GM12878 (cell line): ENCODE data around the gene CARM1. TPM values are rescaled to one million over a fixed set of nuclear protein-coding genes. Genes with fewer than 3 reads are reported as not detected.

ENCODE experiments used
- ATAC-seq: fragments of 200-7000 bp; cut with Tn5 transposase; 3 replicates; pipeline ENCODE4 v1.9.1; 2020; ENCODE audit warnings: mild to moderate bottlenecking, moderate library complexity
- BruUV-seq: library from RNA; stranded (reverse); fragments of 400-500 nt; replicated peaks from 2 replicates; lab custom pipeline; 2021; lab: Mats Ljungman, UMichigan
- CTCF ChIA-PET: fragments of 300-600 bp; sonication (Branson Sonifier 250); formaldehyde crosslinking; extraction: SDS; loops from one replicate; lab custom pipeline; 2021; ENCODE audit warnings: inconsistent platforms; lab: Yijun Ruan, JAX
- POLR2A ChIA-PET: fragments of 350-600 bp; formaldehyde crosslinking; extraction: SDS; loops from one replicate; lab custom pipeline; 2021; ENCODE audit warnings: inconsistent platforms; lab: Charles Lee
- RAD21 ChIA-PET: fragments of 300-600 bp; sonication (Branson Sonifier 250); formaldehyde crosslinking; loops from one replicate; lab custom pipeline; 2023; ENCODE audit warnings: antibody characterized with exemption; ENCODE audit not compliant: unreplicated experiment; lab: Charles Lee
- SMC1A ChIA-PET: fragments of 300-600 bp; sonication (Branson Sonifier 250); formaldehyde crosslinking; loops from one replicate; lab custom pipeline; 2023; ENCODE audit not compliant: unreplicated experiment, uncharacterized antibody; lab: Charles Lee
- DNase-seq: peaks from one replicate; pipeline ENCODE4 v3.0.0-alpha.2; 2011; ENCODE audit warnings: low read depth, low spot score
- FAIRE-seq: peaks from 3 replicates; lab custom pipeline; 2011; peaks lifted over from hg19 to GRCh38; lab: Jason Lieb, UNC
- H2AFZ ChIP-seq: 2 replicates; pipeline ENCODE4 v1.6.0; 2011; ENCODE audit warnings: low read depth, low read length, control low read depth; ENCODE audit not compliant: control insufficient read depth
- H3K27ac ChIP-seq: 2 replicates; pipeline ENCODE4 v1.5.1; 2011; ENCODE audit warnings: control low read depth; ENCODE audit not compliant: control insufficient read depth, insufficient read depth
- H3K27me3 ChIP-seq, 2 experiments: replicated peaks in 1 of 2; 2 replicates each; pipeline versions ENCODE4 v1.6.0 to v1.6.1; 2011; ENCODE audit warnings: low read length in 1 of 2; ENCODE audit not compliant: control insufficient read depth in 2 of 2, insufficient read depth in 2 of 2
- H3K36me3 ChIP-seq, 2 experiments: 2 replicates each; pipeline ENCODE4 v1.5.1; 2011; ENCODE audit warnings: low read length in 1 of 2; ENCODE audit not compliant: control insufficient read depth in 2 of 2, insufficient read depth in 2 of 2
- H3K4me1 ChIP-seq: 2 replicates; pipeline ENCODE4 v1.6.1; 2011; ENCODE audit warnings: mild to moderate bottlenecking, low read length, moderate library complexity, mixed read lengths; ENCODE audit not compliant: control insufficient read depth, insufficient read depth
- H3K4me2 ChIP-seq: 2 replicates; pipeline ENCODE4 v1.6.0; 2011; ENCODE audit warnings: control low read depth; ENCODE audit not compliant: control insufficient read depth, insufficient read depth
- H3K4me3 ChIP-seq: fragments of 200-600 bp; sonication (generic); 2 replicates; pipeline ENCODE4 v1.5.1; 2016
- H3K79me2 ChIP-seq: 2 replicates; pipeline ENCODE4 v1.6.0; 2011; ENCODE audit warnings: low read length; ENCODE audit not compliant: control insufficient read depth, insufficient read depth
- H3K9ac ChIP-seq: 2 replicates; pipeline ENCODE4 v1.8.0; 2011; ENCODE audit warnings: low read length, control low read depth, mixed read lengths; ENCODE audit not compliant: control insufficient read depth, insufficient read depth
- H3K9me3 ChIP-seq: replicated peaks from 3 replicates; pipeline ENCODE4 v1.5.1; 2011; ENCODE audit warnings: mild to moderate bottlenecking, low read length; ENCODE audit not compliant: control insufficient read depth, insufficient read depth
- H4K20me1 ChIP-seq: 2 replicates; pipeline ENCODE4 v1.6.0; 2011; ENCODE audit not compliant: control insufficient read depth, insufficient read depth
- BACH1 ChIP-seq: fragments of 450-650 bp; IDR thresholded peaks from 2 replicates; pipeline ENCODE4 v1.6.1; 2017; ENCODE audit warnings: mild to moderate bottlenecking, borderline replicate concordance
- EED ChIP-seq: sonication (generic); IDR thresholded peaks from 2 replicates; pipeline ENCODE4 v1.6.1; 2016; ENCODE audit warnings: antibody characterized with exemption, low read depth
- HDAC2 ChIP-seq: fragments of 200-600 bp; sonication (generic); IDR thresholded peaks from 2 replicates; pipeline ENCODE4 v1.6.1; 2017
- HDAC6 ChIP-seq: fragments of 200-600 bp; sonication (generic); IDR thresholded peaks from one replicate; pipeline ENCODE4 v1.8.0; 2017; ENCODE audit warnings: antibody characterized with exemption; ENCODE audit not compliant: unreplicated experiment
- IKZF1 ChIP-seq: fragments of 450-650 bp; conservative IDR thresholded peaks from 2 replicates; pipeline ENCODE4 v1.6.1; 2017; ENCODE audit warnings: antibody characterized with exemption, mild to moderate bottlenecking
- IKZF2 ChIP-seq, 2 experiments: fragments of 450-650 bp; IDR thresholded peaks; 2 replicates each; pipeline ENCODE4 v1.6.1; 2017; ENCODE audit warnings: mild to moderate bottlenecking in 2 of 2, moderate library complexity in 2 of 2
- KAT2A ChIP-seq: conservative IDR thresholded peaks from 2 replicates; pipeline ENCODE4 v1.6.1; 2011; ENCODE audit warnings: low read depth, low read length; ENCODE audit not compliant: control insufficient read depth
- MLLT1 ChIP-seq: fragments of 450-650 bp; IDR thresholded peaks from 2 replicates; pipeline ENCODE4 v1.6.1; 2016; ENCODE audit warnings: mild to moderate bottlenecking
- NFIC ChIP-seq: IDR thresholded peaks from 2 replicates; pipeline ENCODE4 v1.6.1; 2012; ENCODE audit warnings: low read depth, mild to moderate bottlenecking, inconsistent platforms, low read length, moderate library complexity
- NFYB ChIP-seq: IDR thresholded peaks from 2 replicates; pipeline ENCODE4 v1.6.1; 2011; ENCODE audit warnings: low read depth, mild to moderate bottlenecking, low read length, improper control_type of control experiment, moderate library complexity; ENCODE audit not compliant: insufficient read depth
- PAX5 ChIP-seq: IDR thresholded peaks from 2 replicates; pipeline ENCODE4 v1.6.1; 2011; ENCODE audit warnings: low read depth, low read length, borderline replicate concordance
- RAD51 ChIP-seq: fragments of 450-650 bp; IDR thresholded peaks from 2 replicates; pipeline ENCODE4 v1.6.1; 2016; ENCODE audit warnings: moderate library complexity, mild to moderate bottlenecking, inconsistent platforms
- RFX5 ChIP-seq: IDR thresholded peaks from 2 replicates; pipeline ENCODE4 v1.6.1; 2011; ENCODE audit warnings: low read depth, low read length, improper control_type of control experiment
- RUNX3 ChIP-seq: IDR thresholded peaks from 2 replicates; pipeline ENCODE4 v1.6.1; 2012; ENCODE audit warnings: low read length, inconsistent platforms
- USF2 ChIP-seq: IDR thresholded peaks from 2 replicates; pipeline ENCODE4 v1.6.1; 2011; ENCODE audit warnings: low read depth, low read length, improper control_type of control experiment, borderline replicate concordance
- ZNF384 ChIP-seq: IDR thresholded peaks from 2 replicates; pipeline ENCODE4 v1.6.1; 2012; ENCODE audit warnings: low read depth, mild to moderate bottlenecking, low read length, improper control_type of control experiment, borderline replicate concordance
- ZZZ3 ChIP-seq: IDR thresholded peaks from 2 replicates; pipeline ENCODE4 v1.6.1; 2011; ENCODE audit warnings: low read depth; ENCODE audit not compliant: control insufficient read depth, insufficient read length
- WGBS: methylation state at CpG from one replicate; pipeline ENCODE4 v1.1.6; 2016; ENCODE audit warnings: low lambda C conversion rate; ENCODE audit not compliant: insufficient replicate concordance, insufficient coverage; ENCODE audit errors: missing lambda C conversion rate; 5-methylcytosine and 5-hydroxymethylcytosine counted together
- in situ Hi-C: fragments of 300-500 bp; cut with MboI; formaldehyde crosslinking; loops from 9 replicates; pipeline ENCODE4 v1.14.3; 2018; ENCODE audit warnings: mixed read lengths
- intact Hi-C: fragments of 100-400 bp; cut with micrococcal nuclease; formaldehyde crosslinking; loops from one replicate; pipeline ENCODE4 v1.14.2; 2022; ENCODE audit not compliant: unreplicated experiment
- polyA plus RNA-seq, 11 experiments: library from polyadenylated mRNA; depleted of rRNA in 4 of 11; unstranded in 6 of 11; stranded (reverse) in 5 of 11; fragments of >200 nt; fragmentation: Nextera tagmentation in 4 of 11; fragmentation: Illumina TruSeq in 1 of 11; extraction: Ambion mirVana in 4 of 11; extraction: Trizol in 1 of 11; gene quantifications; 1 replicate in 1 of 11; 2 replicates in 10 of 11; pipeline versions ENCODE4 v1.2.1 to v1.2.3, GENCODE V29; 2011 to 2016; ENCODE audit warnings: inconsistent platforms in 2 of 11, missing spikeins in 2 of 11, low read depth in 1 of 11
- total RNA-seq, 4 experiments: library from RNA; depleted of rRNA in 3 of 4; stranded (reverse); fragments of >200 nt in 3 of 4; fragmentation: Illumina TruSeq in 1 of 4; extraction: Trizol in 1 of 4; gene quantifications; 2 replicates each; pipeline versions ENCODE4 v1.2.1 to v1.2.3, GENCODE V29; 2013 to 2021
- TF ChIP-seq, protein P1 (sequence below): fragments of 450-650 bp; formaldehyde crosslinking; IDR thresholded peaks from 2 replicates; pipeline ENCODE4 v1.4.0; 2022; ENCODE audit warnings: mild to moderate bottlenecking, moderate library complexity

CARM1 gene
- total and polyA plus RNA-seq, 10 of the 15 experiments (the other 5 are each of a cell fraction or from before 2014, with no cell fraction given), result 0.45 to 116 (median 39.7) TPM

- Histone ChIP-seq H3K9me3 (no peaks in the 10 kb centered on the region), H3K4me2 (peak within 1 kb of the TSS; percentile 97), H3K36me3 (peaks cover 3 to 4% of the 10 kb centered on the region in 2 experiments; a peak in 3 of 4 replicates), H4K20me1 (no peaks in the 10 kb centered on the region), H3K9ac (peak within 1 kb of the TSS; percentile 36), H3K4me3 (peak within 1 kb of the TSS; percentile 89), H3K27ac (peak within 1 kb of the TSS; percentile 46), H2AFZ (peak within 1 kb of the TSS; percentile 68), H3K79me2 (peaks cover 26% of the 10 kb centered on the region), H3K4me1 (peaks cover 7% of the 10 kb centered on the region), H3K27me3 (no peaks in the 10 kb centered on the region)
- intact Hi-C loops (loop anchor here (2.0 kb wide), 1 partner anchor 50 kb away; no protein-coding TSS in a partner anchor), in situ Hi-C loops (no loop called here)
- DNase-seq, result peak; percentile 87
- RAD21 ChIA-PET, result interaction anchor here (1.0 to 1.5 kb wide), 3 partner anchors 56 to 82 kb away, joined by 3 to 4 read pairs (median 4); no protein-coding TSS in a partner anchor
- peak; percentile 95 for FAIRE-seq
- CTCF ChIA-PET, result interaction anchor here (1.5 kb wide), 1 partner anchor 13 kb away, joined by 10 read pairs; no protein-coding TSS in a partner anchor
- POLR2A ChIA-PET, result no interaction called here
- WGBS, result under 1% methylated on average over 96 of the region's 96 CpGs
- no TSS peak for BruUV-seq
- SMC1A ChIA-PET, result interaction anchor here (2.4 kb wide), 1 partner anchor 56 kb away, joined by 7 read pairs; no protein-coding TSS in a partner anchor
- ATAC-seq, result peak; percentile 94
- TF ChIP-seq IKZF2 (IDR thresholded peaks at IDR 0.05), result peak; percentile 22 to 35; a peak in 1 of 4 replicates
- no peak for TF ChIP-seq NFYB
- no peak for TF ChIP-seq NFIC
- peak; percentile 95 for TF ChIP-seq IKZF1
- no peak for TF ChIP-seq RAD51
- TF ChIP-seq ZNF384, result no peak
- no peak for TF ChIP-seq KAT2A
- no peak for TF ChIP-seq EED
- peak; percentile 89 for TF ChIP-seq RUNX3
- no peak for TF ChIP-seq MLLT1
- peak; percentile 13 for TF ChIP-seq HDAC6
- 0 out of 2 replicates have a peak, but pooled peaks have one; percentile 12 for TF ChIP-seq RFX5
- TF ChIP-seq ZZZ3, result no peak
- no peak for TF ChIP-seq HDAC2
- TF ChIP-seq USF2, result no peak
- TF ChIP-seq PAX5, result no peak
- TF ChIP-seq, protein P1, sequence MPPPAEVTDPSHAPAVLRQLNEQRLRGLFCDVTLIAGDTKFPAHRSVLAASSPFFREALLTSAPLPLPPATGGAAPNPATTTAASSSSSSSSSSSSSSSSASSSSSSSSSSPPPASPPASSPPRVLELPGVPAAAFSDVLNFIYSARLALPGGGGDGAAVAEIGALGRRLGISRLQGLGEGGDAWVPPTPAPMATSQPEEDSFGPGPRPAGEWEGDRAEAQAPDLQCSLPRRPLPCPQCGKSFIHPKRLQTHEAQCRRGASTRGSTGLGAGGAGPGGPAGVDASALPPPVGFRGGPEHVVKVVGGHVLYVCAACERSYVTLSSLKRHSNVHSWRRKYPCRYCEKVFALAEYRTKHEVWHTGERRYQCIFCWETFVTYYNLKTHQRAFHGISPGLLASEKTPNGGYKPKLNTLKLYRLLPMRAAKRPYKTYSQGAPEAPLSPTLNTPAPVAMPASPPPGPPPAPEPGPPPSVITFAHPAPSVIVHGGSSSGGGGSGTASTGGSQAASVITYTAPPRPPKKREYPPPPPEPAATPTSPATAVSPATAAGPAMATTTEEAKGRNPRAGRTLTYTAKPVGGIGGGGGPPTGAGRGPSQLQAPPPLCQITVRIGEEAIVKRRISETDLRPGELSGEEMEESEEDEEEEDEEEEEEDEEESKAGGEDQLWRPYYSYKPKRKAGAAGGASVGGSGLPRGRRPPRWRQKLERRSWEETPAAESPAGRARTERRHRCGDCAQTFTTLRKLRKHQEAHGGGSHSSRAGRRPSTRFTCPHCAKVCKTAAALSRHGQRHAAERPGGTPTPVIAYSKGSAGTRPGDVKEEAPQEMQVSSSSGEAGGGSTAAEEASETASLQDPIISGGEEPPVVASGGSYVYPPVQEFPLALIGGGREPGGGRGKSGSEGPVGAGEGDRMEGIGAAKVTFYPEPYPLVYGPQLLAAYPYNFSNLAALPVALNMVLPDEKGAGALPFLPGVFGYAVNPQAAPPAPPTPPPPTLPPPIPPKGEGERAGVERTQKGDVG (CRISPR knock-in tag), result no peak
- TF ChIP-seq BACH1, result 0 out of 2 replicates have a peak, but pooled peaks have one; percentile 8
Measured at GRCh38 chr19:10928563-10929401, 57.4 kb downstream of the CARM1 start, which contains the start of the genes TIMM29 and YIPF2. Gene TIMM29, plus strand, starts transcription at chr19:10928811. Its CDS starts 12 bp downstream, at chr19:10928823. Gene YIPF2, minus strand, starts transcription at chr19:10928639. Its CDS starts 229 bp downstream, at chr19:10928410.
